Activated CD4-positive, alpha-beta T cell treated with anti-CD3 and anti-CD28 coated beads for 36 hours (primary cell): ENCODE results near the gene NCS1. TPM values are rescaled to one million over a fixed set of nuclear protein-coding genes. Genes with fewer than 3 reads are reported as not detected.

Source experiments
- ATAC-seq: fragments of 200-7000 bp; cut with Tn5 transposase; one replicate; pipeline ENCODE4 v1.10.0; 2021; ENCODE audit warnings: mild to moderate bottlenecking, moderate library complexity
- CTCF ChIA-PET: fragments of 350-600 bp; sonication (Branson Sonifier 250); formaldehyde crosslinking; loops from one replicate; lab custom pipeline; 2021; ENCODE audit warnings: antibody characterized with exemption; lab: Charles Lee
- POLR2A ChIA-PET: fragments of 350-600 bp; sonication (Branson Sonifier 250); formaldehyde crosslinking; loops from one replicate; lab custom pipeline; 2021; ENCODE audit warnings: antibody characterized with exemption, inconsistent platforms; lab: Charles Lee
- DNase-seq: peaks from one replicate; pipeline ENCODE4 v3.0.0-alpha.2; 2020
- H3K27ac Mint-ChIP-seq: one replicate; pipeline ENCODE4 v1.8.0; 2021; ENCODE audit warnings: mixed read lengths
- H3K27me3 Mint-ChIP-seq: one replicate; pipeline ENCODE4 v1.8.0; 2021; ENCODE audit warnings: mixed read lengths
- H3K36me3 Mint-ChIP-seq: one replicate; pipeline ENCODE4 v1.8.0; 2021; ENCODE audit warnings: low read depth, mixed read lengths
- H3K4me1 Mint-ChIP-seq: one replicate; pipeline ENCODE4 v1.8.0; 2021; ENCODE audit warnings: mixed read lengths
- H3K4me3 Mint-ChIP-seq: one replicate; pipeline ENCODE4 v1.8.0; 2021; ENCODE audit warnings: mild to moderate bottlenecking, moderate library complexity, mixed read lengths
- H3K9me3 Mint-ChIP-seq: one replicate; pipeline ENCODE4 v1.8.0; 2021; ENCODE audit warnings: low read depth, mixed read lengths
- intact Hi-C, 2 experiments: fragments of 100-400 bp; cut with DNase I in 1 of 2; cut with micrococcal nuclease in 1 of 2; formaldehyde crosslinking; loops; one replicate each; pipeline versions ENCODE4 v1.14.2 to v1.15.1; 2022 to 2024; cut with DNase I, micrococcal nuclease
- total RNA-seq, 2 experiments: library from RNA; stranded (reverse); gene quantifications; one replicate each; pipeline ENCODE4 v1.2.3, GENCODE V29; 2021

Gene NCS1
- total RNA-seq, 2 experiments from 2014 or later, result 24.8 to 25.2 TPM

GRCh38 chr9:130204959-130205358 is 32.8 kb downstream of the NCS1 start:
- no peak overlapping the region for H3K4me3 Mint-ChIP-seq
- POLR2A ChIA-PET, result no interaction called here
- DNase-seq (no peak), ATAC-seq (no peak)
- H3K27me3 Mint-ChIP-seq, result no peaks in the 10 kb centered on the region
- H3K4me1 Mint-ChIP-seq, result no peaks in the 10 kb centered on the region
- intact Hi-C loops, result loop anchor here in 1 of 2 experiments (2.0 kb wide), 1 partner anchor 14 kb away; no protein-coding TSS in a partner anchor
- no peaks in the 10 kb centered on the region for H3K36me3 Mint-ChIP-seq
- CTCF ChIA-PET, result interaction anchor here (0.6 to 0.7 kb wide), 2 partner anchors 56 to 97 kb away, joined by 3 read pairs; no protein-coding TSS in a partner anchor
- no peak overlapping the region for H3K27ac Mint-ChIP-seq
- H3K9me3 Mint-ChIP-seq, result no peaks in the 10 kb centered on the region

GRCh38 chr9:130205912-130206311 is 33.7 kb downstream of the NCS1 start:
- no peak overlapping the region for H3K4me3 Mint-ChIP-seq
- no peaks in the 10 kb centered on the region for H3K4me1 Mint-ChIP-seq
- H3K36me3 Mint-ChIP-seq, result no peaks in the 10 kb centered on the region
- DNase-seq, result no peak
- no peaks in the 10 kb centered on the region for H3K9me3 Mint-ChIP-seq
- no peak for ATAC-seq
- H3K27me3 Mint-ChIP-seq, result no peaks in the 10 kb centered on the region
- CTCF ChIA-PET, result no interaction called here
- intact Hi-C loops, result loop anchor here in 1 of 2 experiments (2.0 kb wide), 1 partner anchor 15 kb away; no protein-coding TSS in a partner anchor
- no peak overlapping the region for H3K27ac Mint-ChIP-seq
- POLR2A ChIA-PET, result no interaction called here

GRCh38 chr9:130206579-130206978 is 34.4 kb downstream of the NCS1 start:
- H3K9me3 Mint-ChIP-seq, result no peaks in the 10 kb centered on the region
- H3K36me3 Mint-ChIP-seq, result no peaks in the 10 kb centered on the region
- ChIA-PET POLR2A (no interaction called here), CTCF (interaction anchor here (1.0 kb wide), 1 partner anchor 99 kb away, joined by 3 read pairs; no protein-coding TSS in a partner anchor)
- ATAC-seq, result no peak
- DNase-seq, result no peak
- no peak overlapping the region for H3K27ac Mint-ChIP-seq
- no peak overlapping the region for H3K4me3 Mint-ChIP-seq
- no peaks in the 10 kb centered on the region for H3K27me3 Mint-ChIP-seq
- no peaks in the 10 kb centered on the region for H3K4me1 Mint-ChIP-seq
- intact Hi-C loops, result no loop called here

GRCh38 chr9:130207241-130207992 is 35.2 kb downstream of the NCS1 start:
- Mint-ChIP-seq H3K27ac (no peak overlapping the region), H3K36me3 (no peaks in the 10 kb centered on the region), H3K9me3 (no peaks in the 10 kb centered on the region), H3K4me3 (no peak overlapping the region), H3K27me3 (no peaks in the 10 kb centered on the region), H3K4me1 (no peaks in the 10 kb centered on the region)
- ChIA-PET CTCF (interaction anchor here (1.0 kb wide), 1 partner anchor 100 kb away, joined by 3 read pairs; no protein-coding TSS in a partner anchor), POLR2A (interaction anchor here (0.6 kb wide), 1 partner anchor 403 kb away, joined by 3 read pairs; no protein-coding TSS in a partner anchor)
- no peak for DNase-seq
- intact Hi-C loops, result no loop called here
- no peak for ATAC-seq

GRCh38 chr9:130208600-130209347 is 36.6 kb downstream of the NCS1 start:
- no peaks in the 10 kb centered on the region for H3K4me1 Mint-ChIP-seq
- ChIA-PET CTCF (no interaction called here), POLR2A (no interaction called here)
- no peak overlapping the region for H3K27ac Mint-ChIP-seq
- intact Hi-C loops, result no loop called here
- no peaks in the 10 kb centered on the region for H3K27me3 Mint-ChIP-seq
- no peak overlapping the region for H3K4me3 Mint-ChIP-seq
- no peaks in the 10 kb centered on the region for H3K9me3 Mint-ChIP-seq
- no peak for ATAC-seq
- no peaks in the 10 kb centered on the region for H3K36me3 Mint-ChIP-seq
- DNase-seq, result no peak

GRCh38 chr9:130209422-130209821 is 37.2 kb downstream of the NCS1 start:
- POLR2A ChIA-PET, result no interaction called here
- ATAC-seq (no peak), DNase-seq (no peak)
- Mint-ChIP-seq H3K9me3 (no peaks in the 10 kb centered on the region), H3K36me3 (no peaks in the 10 kb centered on the region), H3K27me3 (no peaks in the 10 kb centered on the region), H3K4me3 (no peak overlapping the region), H3K4me1 (no peaks in the 10 kb centered on the region), H3K27ac (no peak overlapping the region)
- CTCF ChIA-PET, result no interaction called here
- intact Hi-C loops, result no loop called here

- CTCF ChIA-PET, result no interaction called here
- intact Hi-C loops, result no loop called here
- H3K9me3 Mint-ChIP-seq, result no peaks in the 10 kb centered on the region
Observed at GRCh38 chr9:130211548-130212226, 39.5 kb downstream of the NCS1 start.

GRCh38 chr9:130212543-130213297 is 40.5 kb downstream of the NCS1 start:
- no peaks in the 10 kb centered on the region for H3K36me3 Mint-ChIP-seq
- intact Hi-C loops, result no loop called here
- no peak overlapping the region for H3K4me3 Mint-ChIP-seq
- no peaks in the 10 kb centered on the region for H3K4me1 Mint-ChIP-seq
- ChIA-PET CTCF (no interaction called here), POLR2A (no interaction called here)
- H3K27me3 Mint-ChIP-seq, result no peaks in the 10 kb centered on the region
- no peaks in the 10 kb centered on the region for H3K9me3 Mint-ChIP-seq
- DNase-seq (no peak), ATAC-seq (no peak)
- H3K27ac Mint-ChIP-seq, result no peak overlapping the region

More at GRCh38 chr9:130211548-130212226, 39.5 kb downstream of the NCS1 start:
- H3K27me3 Mint-ChIP-seq, result no peaks in the 10 kb centered on the region
- no peaks in the 10 kb centered on the region for H3K4me1 Mint-ChIP-seq
- no peaks in the 10 kb centered on the region for H3K36me3 Mint-ChIP-seq
- no peak overlapping the region for H3K4me3 Mint-ChIP-seq
- H3K27ac Mint-ChIP-seq, result no peak overlapping the region
- ATAC-seq (no peak), DNase-seq (no peak)
- POLR2A ChIA-PET, result no interaction called here

GRCh38 chr9:130213911-130214761 is 41.9 kb downstream of the NCS1 start:
- Mint-ChIP-seq H3K4me1 (no peaks in the 10 kb centered on the region), H3K9me3 (no peaks in the 10 kb centered on the region), H3K36me3 (no peaks in the 10 kb centered on the region), H3K4me3 (no peak overlapping the region), H3K27me3 (no peaks in the 10 kb centered on the region), H3K27ac (no peak overlapping the region)
- DNase-seq, result no peak
- intact Hi-C loops, result no loop called here
- ChIA-PET CTCF (no interaction called here), POLR2A (no interaction called here)
- no peak for ATAC-seq

GRCh38 chr9:130214776-130215340 is 42.7 kb downstream of the NCS1 start:
- Mint-ChIP-seq H3K27me3 (no peaks in the 10 kb centered on the region), H3K9me3 (no peaks in the 10 kb centered on the region), H3K27ac (no peak overlapping the region), H3K4me1 (no peaks in the 10 kb centered on the region), H3K4me3 (no peak overlapping the region), H3K36me3 (no peaks in the 10 kb centered on the region)
- intact Hi-C loops, result no loop called here
- ChIA-PET CTCF (interaction anchor here (0.6 to 1.5 kb wide), 2 partner anchors 11 to 149 kb away, joined by 3 read pairs; no protein-coding TSS in a partner anchor), POLR2A (no interaction called here)
- ATAC-seq (no peak), DNase-seq (no peak)
